Duodenal mucosa (tissue), 2 donors: ENCODE results near the gene ROR2.

Source experiments
- H3K27ac ChIP-seq: one replicate; pipeline ENCODE4 v1.7.0; 2013; ENCODE audit warnings: low read depth, low read length
- H3K27me3 ChIP-seq, 2 donors: one replicate each; pipeline ENCODE4 v1.7.0; 2013; ENCODE audit warnings: low read length in 2 of 2, control low read depth in 1 of 2; ENCODE audit not compliant: insufficient read depth in 2 of 2, control insufficient read depth in 1 of 2
- H3K36me3 ChIP-seq, 2 donors: one replicate each; pipeline ENCODE4 v1.7.0; 2013; ENCODE audit warnings: low read length in 2 of 2, control low read depth in 1 of 2; ENCODE audit not compliant: insufficient read depth in 2 of 2, control insufficient read depth in 1 of 2
- H3K4me1 ChIP-seq, 2 donors: one replicate each; pipeline ENCODE4 v1.7.0; 2013; ENCODE audit warnings: low read length in 2 of 2, control low read depth in 1 of 2; ENCODE audit not compliant: insufficient read depth in 2 of 2, control insufficient read depth in 1 of 2
- H3K4me3 ChIP-seq, 2 donors: one replicate each; pipeline ENCODE4 v1.7.0; 2013; ENCODE audit warnings: low read length in 2 of 2, low read depth in 1 of 2
- H3K9ac ChIP-seq, 2 donors: one replicate each; pipeline ENCODE4 v1.7.0; 2013; ENCODE audit warnings: low read length in 2 of 2, low read depth in 1 of 2
- H3K9me3 ChIP-seq, 2 donors: one replicate each; pipeline ENCODE4 v1.7.0; 2013; ENCODE audit warnings: low read length in 2 of 2, control low read depth in 1 of 2; ENCODE audit not compliant: control insufficient read depth in 1 of 2

ROR2 gene

GRCh38 chr9:91937727-91938126 is 12.3 kb downstream of the ROR2 start:
- H3K36me3 ChIP-seq, result no peaks in the 10 kb centered on the region
- no peak overlapping the region for H3K4me3 ChIP-seq
- no peaks in the 10 kb centered on the region for H3K9me3 ChIP-seq
- no peak overlapping the region for H3K9ac ChIP-seq
- H3K4me1 ChIP-seq, result no peaks in the 10 kb centered on the region
- H3K27me3 ChIP-seq, result no peaks in the 10 kb centered on the region
- H3K27ac ChIP-seq, result no peak overlapping the region

- Histone ChIP-seq H3K36me3 (no peaks in the 10 kb centered on the region), H3K9ac (no peak overlapping the region), H3K27me3 (no peaks in the 10 kb centered on the region), H3K27ac (no peak overlapping the region), H3K4me1 (no peaks in the 10 kb centered on the region), H3K9me3 (no peaks in the 10 kb centered on the region), H3K4me3 (no peak overlapping the region)
Measured at GRCh38 chr9:91937056-91937455, 13.0 kb downstream of the ROR2 start.

- H3K9me3 ChIP-seq, result peaks cover 0 to 8% of the 10 kb centered on the region in 2 donors
- no peaks in the 10 kb centered on the region for H3K36me3 ChIP-seq
- H3K27me3 ChIP-seq, result no peaks in the 10 kb centered on the region
- H3K27ac ChIP-seq, result no peak overlapping the region
- H3K9ac ChIP-seq, result no peak overlapping the region
- no peak overlapping the region for H3K4me3 ChIP-seq
- no peaks in the 10 kb centered on the region for H3K4me1 ChIP-seq
Measured at GRCh38 chr9:91935805-91936514, 14.1 kb downstream of the ROR2 start.

GRCh38 chr9:91935066-91935749 is 14.8 kb downstream of the ROR2 start:
- peaks cover 6 to 16% of the 10 kb centered on the region in 2 donors for H3K9me3 ChIP-seq
- H3K27me3 ChIP-seq, result no peaks in the 10 kb centered on the region
- no peak overlapping the region for H3K9ac ChIP-seq
- no peak overlapping the region for H3K4me3 ChIP-seq
- no peaks in the 10 kb centered on the region for H3K4me1 ChIP-seq
- no peak overlapping the region for H3K27ac ChIP-seq
- H3K36me3 ChIP-seq, result no peaks in the 10 kb centered on the region

GRCh38 chr9:91934654-91935053 is 15.4 kb downstream of the ROR2 start:
- peaks cover 11 to 21% of the 10 kb centered on the region in 2 donors for H3K9me3 ChIP-seq
- no peaks in the 10 kb centered on the region for H3K36me3 ChIP-seq
- H3K27ac ChIP-seq, result no peak overlapping the region
- no peak overlapping the region for H3K4me3 ChIP-seq
- H3K4me1 ChIP-seq, result no peaks in the 10 kb centered on the region
- H3K27me3 ChIP-seq, result no peaks in the 10 kb centered on the region
- no peak overlapping the region for H3K9ac ChIP-seq

GRCh38 chr9:91933556-91934352 is 16.3 kb downstream of the ROR2 start:
- H3K27me3 ChIP-seq, result no peaks in the 10 kb centered on the region
- H3K4me3 ChIP-seq, result no peak overlapping the region
- no peaks in the 10 kb centered on the region for H3K4me1 ChIP-seq
- no peak overlapping the region for H3K9ac ChIP-seq
- H3K9me3 ChIP-seq, result peaks cover 15 to 30% of the 10 kb centered on the region in 2 donors
- H3K36me3 ChIP-seq, result no peaks in the 10 kb centered on the region
- H3K27ac ChIP-seq, result no peak overlapping the region

- Histone ChIP-seq H3K36me3 (no peaks in the 10 kb centered on the region), H3K9me3 (peaks cover 18 to 35% of the 10 kb centered on the region in 2 donors), H3K27me3 (no peaks in the 10 kb centered on the region), H3K4me1 (no peaks in the 10 kb centered on the region), H3K4me3 (no peak overlapping the region), H3K9ac (no peak overlapping the region), H3K27ac (no peak overlapping the region)
Measured at GRCh38 chr9:91930475-91930874, 19.6 kb downstream of the ROR2 start.

GRCh38 chr9:91929331-91929730 is 20.7 kb downstream of the ROR2 start:
- Histone ChIP-seq H3K36me3 (no peaks in the 10 kb centered on the region), H3K27me3 (no peaks in the 10 kb centered on the region), H3K4me1 (no peaks in the 10 kb centered on the region), H3K27ac (no peak overlapping the region), H3K9ac (no peak overlapping the region), H3K9me3 (peaks cover 18 to 35% of the 10 kb centered on the region in 2 donors), H3K4me3 (no peak overlapping the region)

GRCh38 chr9:91927922-91928510 is 22.0 kb downstream of the ROR2 start:
- H3K27me3 ChIP-seq, result no peaks in the 10 kb centered on the region
- no peaks in the 10 kb centered on the region for H3K4me1 ChIP-seq
- H3K36me3 ChIP-seq, result no peaks in the 10 kb centered on the region
- no peak overlapping the region for H3K27ac ChIP-seq
- H3K9me3 ChIP-seq, result peaks cover 18 to 35% of the 10 kb centered on the region in 2 donors
- no peak overlapping the region for H3K4me3 ChIP-seq
- no peak overlapping the region for H3K9ac ChIP-seq

GRCh38 chr9:91924090-91924489 is 25.9 kb downstream of the ROR2 start:
- Histone ChIP-seq H3K4me1 (no peaks in the 10 kb centered on the region), H3K27me3 (peaks cover 0 to 2% of the 10 kb centered on the region in 2 donors), H3K4me3 (no peak overlapping the region), H3K9ac (no peak overlapping the region), H3K36me3 (no peaks in the 10 kb centered on the region), H3K27ac (no peak overlapping the region), H3K9me3 (peaks cover 5 to 9% of the 10 kb centered on the region in 2 donors)
